Measurements from ENCODE around the gene FBLN2. TPM values are rescaled to one million over a fixed set of nuclear protein-coding genes. Genes with fewer than 3 reads are reported as not detected.
"Not testable (repeated sequence)": the region's sequence is repeated elsewhere in the genome, so short reads cannot be mapped to it uniquely, and the experiment has no call there.

Gene FBLN2
- polyA plus RNA-seq, 5 donors, result 24.9 to 34.6 (median 29.8) TPM

GRCh38 chr3:13513051-13513912 lies 35.6 kb upstream of the FBLN2 start:
- no peak for DNase-seq

- no peak for DNase-seq
These were observed 34.9 kb upstream of the FBLN2 start for GRCh38 chr3:13513913-13514517.

- DNase-seq, result no peak
These were observed 34.1 kb upstream of the FBLN2 start for GRCh38 chr3:13514639-13515435.

GRCh38 chr3:13515786-13516759 lies 32.9 kb upstream of the FBLN2 start:
- DNase-seq, result no peak

GRCh38 chr3:13516760-13517135 lies 32.2 kb upstream of the FBLN2 start:
- DNase-seq, result no peak

- DNase-seq, result no peak
These were observed 31.5 kb upstream of the FBLN2 start for GRCh38 chr3:13517253-13517977.

- peak in 1 of 2 donors; percentile 52 for DNase-seq
These were observed 30.4 kb upstream of the FBLN2 start for GRCh38 chr3:13518516-13518953.

- no peak for DNase-seq
These were observed 29.7 kb upstream of the FBLN2 start for GRCh38 chr3:13519006-13519791.

GRCh38 chr3:13520326-13520880 lies 28.5 kb upstream of the FBLN2 start:
- DNase-seq, result no peak

GRCh38 chr3:13521309-13521708 lies 27.6 kb upstream of the FBLN2 start:
- no peak for DNase-seq

GRCh38 chr3:13521749-13522148 lies 27.2 kb upstream of the FBLN2 start:
- not testable (repeated sequence) for DNase-seq

- DNase-seq, result no peak
These were observed 26.7 kb upstream of the FBLN2 start for GRCh38 chr3:13522236-13522635.

GRCh38 chr3:13524979-13525669 lies 23.8 kb upstream of the FBLN2 start:
- no peak for DNase-seq

- no peak for DNase-seq
These were observed 22.9 kb upstream of the FBLN2 start for GRCh38 chr3:13525827-13526625.

- no peak for DNase-seq
These were observed 22.3 kb upstream of the FBLN2 start for GRCh38 chr3:13526626-13526949.

- DNase-seq, result no peak
These were observed 20.6 kb upstream of the FBLN2 start for GRCh38 chr3:13528217-13528867.

Measured in right lung (tissue), 5 donors.